Liver (tissue), 9 donors: Measurements from ENCODE around the gene CISD2. TPM values are rescaled to one million over a fixed set of nuclear protein-coding genes. Genes with fewer than 3 reads are reported as not detected.

Experiments used
- DNase-seq: peaks from one replicate; pipeline ENCODE4 v3.0.0-alpha.2; 2017; ENCODE audit warnings: low spot score
- H3K27ac ChIP-seq, 2 donors: one replicate each; pipeline ENCODE4 v1.7.0; 2013; ENCODE audit warnings: inconsistent platforms in 2 of 2, low read length in 2 of 2, control low read depth in 1 of 2, low read depth in 1 of 2, mild to moderate bottlenecking in 1 of 2
- H3K27me3 ChIP-seq, 4 donors: one replicate each; pipeline versions ENCODE4 v1.6.1 to v1.7.0; 2013; ENCODE audit warnings: low read length in 3 of 4, inconsistent platforms in 1 of 4, mild to moderate bottlenecking in 1 of 4, moderate library complexity in 1 of 4; ENCODE audit not compliant: control insufficient read depth in 4 of 4, insufficient read depth in 4 of 4
- H3K36me3 ChIP-seq, 4 donors: one replicate each; pipeline versions ENCODE4 v1.6.1 to v1.7.0; 2013; ENCODE audit warnings: low read length in 3 of 4, mild to moderate bottlenecking in 3 of 4, low read depth in 1 of 4, moderate library complexity in 1 of 4; ENCODE audit not compliant: control insufficient read depth in 4 of 4, insufficient read depth in 3 of 4
- H3K4me1 ChIP-seq, 4 donors: one replicate each; pipeline versions ENCODE4 v1.6.1 to v1.7.0; 2013; ENCODE audit warnings: low read length in 3 of 4, mild to moderate bottlenecking in 3 of 4, moderate library complexity in 1 of 4; ENCODE audit not compliant: control insufficient read depth in 4 of 4, insufficient read depth in 4 of 4
- H3K4me3 ChIP-seq, 3 donors: one replicate each; pipeline versions ENCODE4 v1.6.1 to v1.7.0; 2013; ENCODE audit warnings: low read length in 3 of 3, control low read depth in 1 of 3, low read depth in 1 of 3, mild to moderate bottlenecking in 1 of 3
- H3K9ac ChIP-seq, 2 donors: one replicate each; pipeline ENCODE4 v1.7.0; 2013; ENCODE audit warnings: low read length in 2 of 2, mild to moderate bottlenecking in 2 of 2, moderate library complexity in 2 of 2, control low read depth in 1 of 2, low read depth in 1 of 2
- H3K9me3 ChIP-seq, 4 donors: one replicate each; pipeline versions ENCODE4 v1.6.1 to v1.7.0; 2013; ENCODE audit warnings: low read length in 3 of 4; ENCODE audit not compliant: control insufficient read depth in 4 of 4
- EGR1 ChIP-seq, 2 donors: IDR thresholded peaks; 2 replicates each; pipeline ENCODE4 v1.6.1; 2016 to 2018; ENCODE audit warnings: antibody characterized with exemption in 2 of 2, low read depth in 2 of 2
- GABPA ChIP-seq, 2 donors: IDR thresholded peaks in 1 of 2; conservative IDR thresholded peaks in 1 of 2; 2 replicates each; pipeline ENCODE4 v1.6.1; 2016; ENCODE audit warnings: antibody characterized with exemption in 2 of 2, mild to moderate bottlenecking in 1 of 2, moderate library complexity in 1 of 2
- HNF4G ChIP-seq: IDR thresholded peaks from 2 replicates; pipeline ENCODE4 v1.6.1; 2016; ENCODE audit warnings: antibody characterized with exemption
- MAX ChIP-seq: IDR thresholded peaks from 2 replicates; pipeline ENCODE4 v1.6.1; 2016; ENCODE audit warnings: antibody characterized with exemption
- NR2F2 ChIP-seq: IDR thresholded peaks from 2 replicates; pipeline ENCODE4 v1.6.1; 2016; ENCODE audit warnings: antibody characterized with exemption
- REST ChIP-seq: IDR thresholded peaks from 2 replicates; pipeline ENCODE4 v1.6.1; 2016; ENCODE audit warnings: antibody characterized with exemption, mild to moderate bottlenecking
- YY1 ChIP-seq: IDR thresholded peaks from 2 replicates; pipeline ENCODE4 v1.6.1; 2016; ENCODE audit warnings: antibody characterized with exemption, mild to moderate bottlenecking
- WGBS: extraction: QIAGEN DNeasy Blood & Tissue Kit; methylation state at CpG from one replicate; pipeline ENCODE4 v1.1.7; 2013; 5-methylcytosine and 5-hydroxymethylcytosine counted together
- polyA plus RNA-seq, 2 donors: library from polyadenylated mRNA; stranded (reverse) in 1 of 2; unstranded in 1 of 2; fragments of 200-250 nt in 1 of 2; fragments of >200 nt in 1 of 2; fragmentation: Nextera tagmentation in 1 of 2; extraction: Ambion mirVana in 1 of 2; gene quantifications; one replicate each; pipeline versions ENCODE4 v1.2.1 to v1.2.3, GENCODE V29; 2013 to 2015
- total RNA-seq, 2 donors: library from RNA; depleted of rRNA; stranded (reverse); fragments of >200 nt; gene quantifications; one replicate each; pipeline ENCODE4 v1.2.3, GENCODE V29; 2014
- TF ChIP-seq, protein P1 (sequence below): fragments of 150-350 bp; IDR thresholded peaks from 2 replicates; pipeline ENCODE4 v1.5.1; 2017; ENCODE audit warnings: improper control_type of control experiment, low read depth, low read length; ENCODE audit not compliant: missing input control
- donor health status: healthy.
- donor health status: healthy.
- donor health status: healthy.
- donor health status: healthy.
- donor health status: healthy.

Gene CISD2
- total and polyA plus RNA-seq, 4 donors, result 31.5 to 83.2 (median 54.9) TPM

DNA sequence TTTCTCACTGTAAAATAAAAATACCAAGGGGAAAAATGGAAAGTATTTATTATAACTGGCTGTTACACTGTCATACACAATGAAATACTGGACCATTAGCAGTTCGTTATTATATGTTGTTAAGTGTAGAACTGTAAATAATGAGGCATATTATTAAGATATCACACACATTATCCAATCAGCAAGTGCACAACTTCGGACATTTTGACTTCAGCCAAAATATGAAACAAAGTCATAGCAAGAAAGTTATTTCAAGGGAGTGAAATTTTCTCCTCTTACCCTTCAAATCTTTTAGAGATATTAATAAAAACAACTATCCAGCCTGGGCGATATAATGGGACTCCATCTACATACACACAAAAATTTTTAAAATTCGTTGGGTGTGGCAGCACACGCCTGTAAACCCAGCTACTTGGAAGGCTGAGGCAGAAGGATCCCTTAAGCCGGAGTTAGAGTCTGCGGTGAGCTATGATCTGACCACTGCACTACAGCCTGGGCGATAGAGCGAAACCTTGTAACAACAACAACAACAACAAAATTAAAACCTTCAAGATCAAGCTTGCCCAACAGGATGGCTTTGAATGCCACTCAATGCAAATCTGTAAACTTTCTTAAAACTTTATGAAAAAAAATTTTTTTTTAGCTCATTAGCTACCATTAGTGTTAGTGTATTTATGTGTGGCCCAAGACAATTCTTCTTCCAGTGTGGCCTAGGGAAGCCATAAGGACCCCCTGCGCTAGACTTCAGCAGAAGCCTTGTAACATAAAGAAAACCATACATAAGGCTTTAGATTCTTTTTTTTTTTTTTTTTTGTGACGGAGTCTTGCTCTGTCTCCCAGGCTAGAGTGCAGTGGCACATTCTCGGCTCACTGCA, 1.3 kb upstream of the CISD2 start (continued):
- TF ChIP-seq REST (no peak), HNF4G (no peak), EGR1 (IDR thresholded peaks at IDR 0.05; ENCODE audit: low read depth in 2 of 2) (no peak), YY1 (no peak)

DNA sequence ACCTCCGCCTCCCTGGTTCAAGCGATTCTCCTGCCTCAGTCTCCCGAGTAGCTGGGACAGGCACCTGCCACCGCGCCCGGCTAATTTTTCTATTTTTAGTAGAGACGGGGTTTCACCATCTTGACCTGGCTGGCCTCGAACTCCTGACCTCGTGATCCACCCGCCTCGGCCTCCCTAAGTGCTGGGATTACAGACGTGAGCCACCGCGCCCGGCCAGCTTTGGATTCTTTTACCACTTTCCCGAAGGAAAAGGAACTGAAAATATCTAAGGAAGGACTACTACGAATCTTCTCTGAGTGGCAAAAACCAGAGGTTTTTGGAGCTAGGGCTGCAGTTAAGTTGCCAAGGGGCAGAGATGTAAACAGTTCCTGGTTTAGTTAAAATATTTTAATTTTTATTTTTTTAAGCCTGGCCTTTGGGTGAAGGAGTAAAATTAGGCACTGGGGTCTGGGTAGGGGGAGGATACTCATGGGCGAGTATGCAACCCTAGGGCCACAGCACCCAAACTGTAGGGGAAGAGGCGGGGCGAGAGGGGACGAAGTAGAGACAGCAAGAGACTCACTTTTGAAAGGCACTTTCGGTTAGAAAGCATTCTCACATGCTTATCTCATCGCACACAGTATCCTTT, 525 bp upstream of the CISD2 start:
- peak overlapping the region; percentile 97 to 99 for H3K27ac ChIP-seq
- no peaks in the 10 kb centered on the region for H3K36me3 ChIP-seq
- peak overlapping the region; percentile 56 to 89 (median 87) for H3K4me3 ChIP-seq
- H3K27me3 ChIP-seq, result no peaks in the 10 kb centered on the region
- no peaks in the 10 kb centered on the region for H3K9me3 ChIP-seq
- peaks cover 2 to 11% (median 7%) of the 10 kb centered on the region in 4 donors for H3K4me1 ChIP-seq
- peak overlapping the region; percentile 93 to 98 for H3K9ac ChIP-seq
- 7% methylated on average over 23 of the region's 23 CpGs for WGBS
- DNase-seq, result no peak
- TF ChIP-seq MAX (no peak), REST (no peak), GABPA (IDR thresholded peaks at IDR 0.05 in 1 of 2, conservative IDR thresholded peaks at IDR 0.05 in 1 of 2) (no peak), NR2F2 (no peak)
- TF ChIP-seq, protein P1, sequence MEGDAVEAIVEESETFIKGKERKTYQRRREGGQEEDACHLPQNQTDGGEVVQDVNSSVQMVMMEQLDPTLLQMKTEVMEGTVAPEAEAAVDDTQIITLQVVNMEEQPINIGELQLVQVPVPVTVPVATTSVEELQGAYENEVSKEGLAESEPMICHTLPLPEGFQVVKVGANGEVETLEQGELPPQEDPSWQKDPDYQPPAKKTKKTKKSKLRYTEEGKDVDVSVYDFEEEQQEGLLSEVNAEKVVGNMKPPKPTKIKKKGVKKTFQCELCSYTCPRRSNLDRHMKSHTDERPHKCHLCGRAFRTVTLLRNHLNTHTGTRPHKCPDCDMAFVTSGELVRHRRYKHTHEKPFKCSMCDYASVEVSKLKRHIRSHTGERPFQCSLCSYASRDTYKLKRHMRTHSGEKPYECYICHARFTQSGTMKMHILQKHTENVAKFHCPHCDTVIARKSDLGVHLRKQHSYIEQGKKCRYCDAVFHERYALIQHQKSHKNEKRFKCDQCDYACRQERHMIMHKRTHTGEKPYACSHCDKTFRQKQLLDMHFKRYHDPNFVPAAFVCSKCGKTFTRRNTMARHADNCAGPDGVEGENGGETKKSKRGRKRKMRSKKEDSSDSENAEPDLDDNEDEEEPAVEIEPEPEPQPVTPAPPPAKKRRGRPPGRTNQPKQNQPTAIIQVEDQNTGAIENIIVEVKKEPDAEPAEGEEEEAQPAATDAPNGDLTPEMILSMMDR, result no peak
